Uterus (tissue), 2 donors: ENCODE data around the gene DCAF8L2.

Experiments used
- CTCF ChIP-seq, 4 experiments: fragments of 200-600 bp in 2 of 4; fragments of 450-650 bp in 2 of 4; sonication (generic) in 2 of 4; IDR thresholded peaks; one replicate each; pipeline ENCODE4 v1.5.1; 2016 to 2019; ENCODE audit warnings: antibody characterized with exemption in 4 of 4, mild to moderate bottlenecking in 2 of 4, moderate library complexity in 1 of 4
- POLR2A ChIP-seq, 2 donors: fragments of 450-650 bp; IDR thresholded peaks; one replicate each; pipeline ENCODE4 v1.6.1; 2016; ENCODE audit warnings: antibody characterized with exemption in 2 of 2, mild to moderate bottlenecking in 1 of 2, moderate library complexity in 1 of 2

- TF ChIP-seq POLR2A (IDR thresholded peaks at IDR 0.05) (no peak), CTCF (IDR thresholded peaks at IDR 0.05) (no peak)
Observed at GRCh38 chrX:27622883-27623282, 32.7 kb downstream of the DCAF8L2 start.
